GM23248 (cell line): ENCODE data around the gene XPNPEP1. TPM values are rescaled to one million over a fixed set of nuclear protein-coding genes. Genes with fewer than 3 reads are reported as not detected.
A peak's percentile ranks its signal among the peaks of the same experiment; 100 is the strongest.

Experiments used
- DNase-seq: peaks from one replicate; pipeline ENCODE4 v3.0.0-alpha.2; 2015
- H2AFZ ChIP-seq: fragments of 200-600 bp; sonication (generic); 2 replicates; pipeline ENCODE4 v1.6.1; 2016; ENCODE audit warnings: antibody characterized with exemption
- H3F3A ChIP-seq: fragments of 200-600 bp; sonication (generic); 2 replicates; pipeline ENCODE4 v1.6.1; 2016; ENCODE audit warnings: mild to moderate bottlenecking, antibody characterized with exemption, mixed run types; ENCODE audit not compliant: insufficient read depth
- H3K27ac ChIP-seq: fragments of 200-600 bp; sonication (generic); 2 replicates; pipeline ENCODE4 v1.5.1; 2016; ENCODE audit warnings: mild to moderate bottlenecking
- H3K27me3 ChIP-seq: fragments of 200-600 bp; sonication (generic); replicated peaks from 2 replicates; pipeline ENCODE4 v1.6.1; 2016; ENCODE audit warnings: mild to moderate bottlenecking; ENCODE audit not compliant: insufficient read depth
- H3K36me3 ChIP-seq: fragments of 200-600 bp; sonication (generic); 2 replicates; pipeline ENCODE4 v1.6.1; 2016; ENCODE audit warnings: low read depth, mild to moderate bottlenecking
- H3K4me1 ChIP-seq: fragments of 200-600 bp; sonication (generic); 2 replicates; pipeline ENCODE4 v1.6.1; 2016; ENCODE audit warnings: mild to moderate bottlenecking; ENCODE audit not compliant: insufficient read depth
- H3K4me2 ChIP-seq: fragments of 200-600 bp; sonication (generic); one replicate; pipeline ENCODE4 v1.6.1; 2016; ENCODE audit warnings: mild to moderate bottlenecking; ENCODE audit not compliant: unreplicated experiment
- H3K4me3 ChIP-seq: fragments of 200-600 bp; sonication (generic); 2 replicates; pipeline ENCODE4 v1.5.1; 2016; ENCODE audit warnings: mild to moderate bottlenecking
- H3K79me2 ChIP-seq: fragments of 200-600 bp; sonication (generic); 2 replicates; pipeline ENCODE4 v1.6.1; 2016; ENCODE audit warnings: mild to moderate bottlenecking; ENCODE audit not compliant: insufficient read depth
- H3K9ac ChIP-seq: fragments of 200-600 bp; sonication (generic); 2 replicates; pipeline ENCODE4 v1.6.1; 2016; ENCODE audit warnings: mild to moderate bottlenecking
- H3K9me2 ChIP-seq: fragments of 200-600 bp; sonication (generic); 2 replicates; pipeline ENCODE4 v1.6.1; 2016; ENCODE audit warnings: mixed run types, mild to moderate bottlenecking, moderate library complexity; ENCODE audit not compliant: insufficient read depth
- H3K9me3 ChIP-seq: fragments of 200-600 bp; sonication (generic); one replicate; pipeline ENCODE4 v1.6.1; 2017; ENCODE audit warnings: low read depth
- H4K20me1 ChIP-seq: fragments of 200-600 bp; sonication (generic); 2 replicates; pipeline ENCODE4 v1.6.0; 2016; ENCODE audit not compliant: insufficient read depth
- EZH2 ChIP-seq: fragments of 200-600 bp; sonication (generic); IDR thresholded peaks from 2 replicates; pipeline ENCODE4 v1.6.1; 2018; ENCODE audit warnings: antibody characterized with exemption, mild to moderate bottlenecking; ENCODE audit not compliant: insufficient read depth, poor library complexity, severe bottlenecking
- EZH2phosphoT487 ChIP-seq: fragments of 200-600 bp; sonication (generic); IDR thresholded peaks from 2 replicates; pipeline ENCODE4 v1.6.1; 2018; ENCODE audit warnings: antibody characterized with exemption, moderate library complexity, mild to moderate bottlenecking, low read depth; ENCODE audit not compliant: insufficient read depth
- WGBS, 2 experiments: methylation state at CpG; one replicate each; pipeline ENCODE4 v1.1.6; 2015 to 2017; ENCODE audit warnings: low lambda C conversion rate in 2 of 2, low coverage in 1 of 2; ENCODE audit errors: missing lambda C conversion rate in 2 of 2; 5-methylcytosine and 5-hydroxymethylcytosine counted together
- in situ Hi-C: fragments of 300-500 bp; cut with MboI; formaldehyde crosslinking; loops from 2 replicates; pipeline ENCODE4 v1.15.0; 2020
- polyA plus RNA-seq: library from polyadenylated mRNA; unstranded; fragments of >200 nt; fragmentation: Nextera tagmentation; extraction: Ambion mirVana; gene quantifications from 2 replicates; pipeline ENCODE4 v1.2.1, GENCODE V29; 2016
- total RNA-seq: library from RNA; depleted of rRNA; stranded (reverse); fragments of >200 nt; shearing (Covaris generic); gene quantifications from 2 replicates; pipeline ENCODE4 v1.2.3, GENCODE V29; 2014

Gene XPNPEP1
- total and polyA plus RNA-seq, 2 experiments from 2014 or later: 48.2 to 108 TPM

DNA sequence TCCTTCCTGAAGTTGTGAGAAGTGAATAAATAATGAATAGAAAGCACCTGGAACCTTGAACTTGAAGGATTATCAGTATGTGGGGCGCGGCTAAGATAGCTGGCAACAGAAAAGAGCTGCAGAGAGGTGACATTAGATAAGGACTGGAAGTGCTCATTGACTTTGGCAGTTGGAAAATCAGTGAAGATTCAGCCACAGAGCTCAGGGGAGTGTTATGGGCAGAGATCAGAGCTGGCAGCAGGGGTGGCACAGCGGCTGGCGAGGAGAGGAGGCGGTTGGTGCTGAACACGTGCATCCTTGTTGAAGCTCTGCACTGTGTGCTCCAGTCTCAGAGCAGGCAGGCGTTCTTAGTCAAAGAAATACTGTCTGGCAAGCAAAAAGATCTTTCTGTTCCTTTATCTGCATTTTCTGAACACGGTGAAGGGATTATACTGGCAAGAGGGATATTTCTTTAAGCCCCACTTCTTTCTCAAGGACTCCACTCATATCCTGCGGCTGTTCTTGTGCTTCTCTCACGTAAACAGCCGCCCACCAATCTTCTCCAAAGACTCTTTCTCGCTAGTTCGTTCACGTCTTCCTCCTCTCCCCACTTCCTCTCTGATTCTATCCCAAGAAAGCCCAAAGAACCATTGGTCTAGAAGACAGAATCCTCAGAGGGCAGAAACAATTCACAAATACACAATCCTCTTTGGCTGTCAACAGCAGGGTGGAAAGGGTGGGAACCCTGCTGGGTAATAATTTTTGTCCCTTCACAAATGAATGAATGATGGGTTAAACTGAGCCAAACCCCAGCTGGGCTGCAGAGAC lies 45.8 kb upstream of the XPNPEP1 start:
- Histone ChIP-seq H3K4me1 (peaks cover 31% of the 10 kb centered on the region), H3K27me3 (no peaks in the 10 kb centered on the region), H3K4me3 (no peak overlapping the region), H4K20me1 (no peaks in the 10 kb centered on the region), H2AFZ (peak overlapping the region; percentile 63), H3K9ac (no peak overlapping the region), H3K4me2 (no peak overlapping the region), H3F3A (peaks cover 21% of the 10 kb centered on the region), H3K27ac (no peak overlapping the region), H3K79me2 (no peaks in the 10 kb centered on the region), H3K9me3 (no peaks in the 10 kb centered on the region), H3K9me2 (no peaks in the 10 kb centered on the region), H3K36me3 (no peaks in the 10 kb centered on the region)
- DNase-seq: no peak
- WGBS, 2 experiments: 54 to 57% methylated on average over 14 of the region's 14 CpGs
- TF ChIP-seq EZH2 (no peak), EZH2phosphoT487 (no peak)
- in situ Hi-C loops: no loop called here

DNA sequence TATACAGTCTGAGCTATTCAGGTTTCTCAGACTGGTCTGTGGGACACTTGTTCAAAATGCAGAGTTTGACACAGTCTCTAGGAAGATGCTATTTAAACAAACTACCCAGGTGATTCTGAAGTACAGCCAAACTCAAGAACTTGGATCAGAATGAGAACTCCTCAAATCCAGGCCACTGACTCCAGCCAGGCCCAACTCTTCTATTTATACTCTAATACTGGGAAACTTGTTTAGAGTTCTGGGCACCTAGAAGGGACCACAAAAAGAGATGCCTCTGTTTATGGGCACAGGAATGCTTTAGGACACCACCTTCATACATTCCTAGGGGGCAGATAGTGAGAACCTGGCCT lies 44.4 kb upstream of the XPNPEP1 start:
- TF ChIP-seq EZH2phosphoT487 (no peak), EZH2 (no peak)
- Histone ChIP-seq H3K27me3 (no peaks in the 10 kb centered on the region), H3K4me2 (peak overlapping the region; percentile 66), H3K9ac (peak overlapping the region; percentile 12; the same call in 1 of the 2 replicates), H3K9me3 (no peaks in the 10 kb centered on the region), H3F3A (peaks cover 27% of the 10 kb centered on the region), H3K9me2 (no peaks in the 10 kb centered on the region), H3K27ac (peak overlapping the region; percentile 52; the same call in 1 of the 2 replicates), H3K4me1 (peaks cover 41% of the 10 kb centered on the region), H3K36me3 (no peaks in the 10 kb centered on the region), H2AFZ (peak overlapping the region; percentile 43; the same call in 1 of the 2 replicates), H4K20me1 (no peaks in the 10 kb centered on the region), H3K4me3 (no peak overlapping the region), H3K79me2 (no peaks in the 10 kb centered on the region)
- in situ Hi-C loops: no loop called here
- DNase-seq: no peak

DNA sequence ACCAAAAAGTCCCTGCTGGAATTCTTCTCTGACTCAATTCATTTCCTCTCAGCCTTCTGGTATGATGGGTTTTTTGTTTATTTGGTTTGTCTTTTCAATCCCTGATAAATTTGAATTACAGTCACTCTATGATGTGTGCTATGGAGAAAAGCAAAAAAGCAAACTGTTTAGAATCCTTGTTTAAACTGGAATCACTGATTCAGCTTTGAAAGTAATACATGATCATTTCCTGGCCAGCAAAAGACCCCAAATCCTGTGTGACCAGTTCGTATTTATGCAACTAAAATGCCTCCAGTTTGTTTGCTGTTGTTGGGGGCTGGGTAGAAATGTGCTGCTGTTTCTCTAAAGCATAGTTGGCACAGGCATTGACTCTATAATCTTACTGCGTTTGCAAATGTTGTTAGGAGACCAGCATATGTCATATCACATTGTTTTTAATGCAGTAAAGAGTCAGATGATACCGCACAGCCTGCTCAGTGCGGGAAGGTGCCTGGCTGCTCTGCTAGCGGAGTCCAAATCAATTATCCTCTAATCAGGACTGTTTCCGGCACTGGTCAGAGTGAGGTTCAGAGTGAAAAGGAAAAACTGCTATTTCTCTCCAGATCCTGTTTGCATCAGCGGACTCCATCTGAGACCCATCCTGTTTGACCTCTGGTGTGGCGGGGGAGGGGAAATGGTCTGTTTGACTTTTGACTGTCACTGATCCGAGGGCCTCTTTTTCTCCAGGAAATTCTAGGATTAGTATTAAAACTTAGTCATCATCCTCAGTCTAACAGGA lies 43.8 kb upstream of the XPNPEP1 start:
- in situ Hi-C loops: no loop called here
- WGBS, 2 experiments: 68 to 69% methylated on average over 9 of the region's 9 CpGs
- peak; percentile 67 for DNase-seq

DNA sequence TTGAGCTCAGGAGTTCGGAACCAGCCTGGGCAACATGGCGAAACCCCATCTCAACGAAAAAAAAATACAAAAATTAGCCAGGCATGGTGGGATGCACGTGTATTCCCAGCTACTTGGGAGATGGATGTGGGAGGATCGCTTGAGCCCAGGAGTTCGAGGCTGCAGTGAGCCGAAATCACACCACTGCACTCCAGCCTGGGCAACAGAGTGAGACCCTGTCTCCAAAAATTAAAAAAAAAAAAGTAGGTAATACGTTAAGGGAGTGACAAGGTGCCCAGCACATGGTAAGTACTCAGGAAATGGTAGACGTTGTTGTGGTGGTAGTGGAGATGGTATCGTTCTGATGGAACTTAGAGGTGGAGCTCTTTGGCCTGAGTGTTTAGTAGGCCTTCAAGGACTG lies 41.0 kb upstream of the XPNPEP1 start:
- in situ Hi-C loops: no loop called here

More for the DNA sequence above, 43.8 kb upstream of the XPNPEP1 start:
- TF ChIP-seq EZH2phosphoT487 (no peak), EZH2 (no peak)
- Histone ChIP-seq H3K79me2 (no peaks in the 10 kb centered on the region), H3K27ac (peak overlapping the region; percentile 52), H3K36me3 (no peaks in the 10 kb centered on the region), H3K4me1 (peaks cover 47% of the 10 kb centered on the region), H3K4me2 (peak overlapping the region; percentile 66), H3K9me2 (no peaks in the 10 kb centered on the region), H3K27me3 (no peaks in the 10 kb centered on the region), H3K9ac (peak overlapping the region; percentile 12), H3F3A (peaks cover 27% of the 10 kb centered on the region), H2AFZ (peak overlapping the region; percentile 43), H3K9me3 (no peaks in the 10 kb centered on the region), H4K20me1 (no peaks in the 10 kb centered on the region), H3K4me3 (peak overlapping the region; percentile 15; the same call in 1 of the 2 replicates)

More for the DNA sequence above, 41.0 kb upstream of the XPNPEP1 start:
- Histone ChIP-seq H2AFZ (no peak overlapping the region), H3K79me2 (no peaks in the 10 kb centered on the region), H3F3A (peaks cover 27% of the 10 kb centered on the region), H4K20me1 (no peaks in the 10 kb centered on the region), H3K4me1 (peaks cover 58% of the 10 kb centered on the region), H3K9me2 (no peaks in the 10 kb centered on the region), H3K9ac (no peak overlapping the region), H3K4me2 (no peak overlapping the region), H3K9me3 (no peaks in the 10 kb centered on the region), H3K36me3 (no peaks in the 10 kb centered on the region), H3K4me3 (no peak overlapping the region), H3K27ac (no peak overlapping the region), H3K27me3 (no peaks in the 10 kb centered on the region)
- TF ChIP-seq EZH2phosphoT487: no peak
- no peak for TF ChIP-seq EZH2
- DNase-seq: no peak
- 91 to 92% methylated on average over 10 of the region's 10 CpGs for WGBS, 2 experiments
